ENCODE results near the gene CEP192.

DNA sequence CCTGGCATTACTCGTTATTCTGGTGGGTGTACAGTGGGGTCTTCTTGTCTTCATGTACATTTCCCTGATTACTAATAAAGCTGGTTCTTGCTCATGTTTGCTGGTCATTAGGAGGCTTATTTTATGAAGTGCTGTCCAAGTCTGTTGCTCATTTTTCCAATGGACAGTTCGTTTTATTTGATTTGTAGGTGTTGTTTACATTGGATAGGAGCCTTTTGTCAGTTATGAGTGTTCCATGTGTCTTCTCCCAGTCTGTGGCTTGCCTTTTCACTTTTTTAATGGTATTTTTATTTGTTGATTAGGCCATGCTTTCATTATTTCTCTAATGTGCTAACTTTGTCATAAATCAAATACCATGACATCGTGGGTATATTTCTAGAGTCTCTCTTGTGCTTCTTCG, 51.9 kb downstream of the CEP192 start:
- TF ChIP-seq ZNF274 (IDR thresholded peaks at IDR 0.05; ENCODE audit: low read depth, low read length), result no peak
- TF ChIP-seq YY1 (IDR thresholded peaks at IDR 0.05; ENCODE audit: insufficient read depth, insufficient read length), result no peak
- no peak for TF ChIP-seq SUZ12 (IDR thresholded peaks at IDR 0.05; ENCODE audit: extremely low read depth, insufficient read depth, insufficient read length)

All from NT2/D1 (cell line).